ENCODE results near the gene NUPR1.
"Not testable (repeated sequence)": the region's sequence is repeated elsewhere in the genome, so short reads cannot be mapped to it uniquely, and the experiment has no call there.

Gene NUPR1

GRCh38 chr16:28527985-28528384, 10.8 kb downstream of the NUPR1 start:
- DNase-seq (ENCODE audit: extremely low read depth in 1 of 2, low read depth in 1 of 2): no peak

- not testable (repeated sequence) for DNase-seq (ENCODE audit: extremely low read depth in 1 of 2, low read depth in 1 of 2)
Observed at GRCh38 chr16:28527100-28527785, 11.5 kb downstream of the NUPR1 start.

- no peak for DNase-seq (ENCODE audit: extremely low read depth in 1 of 2, low read depth in 1 of 2)
Observed at GRCh38 chr16:28526201-28527099, 12.3 kb downstream of the NUPR1 start.

GRCh38 chr16:28524681-28525171, 14.0 kb downstream of the NUPR1 start:
- no peak for DNase-seq (ENCODE audit: extremely low read depth in 1 of 2, low read depth in 1 of 2)

GRCh38 chr16:28522792-28523191, 16.0 kb downstream of the NUPR1 start:
- DNase-seq (ENCODE audit: extremely low read depth in 1 of 2, low read depth in 1 of 2): no peak

GRCh38 chr16:28521436-28521835, 17.3 kb downstream of the NUPR1 start:
- DNase-seq (ENCODE audit: extremely low read depth in 1 of 2, low read depth in 1 of 2): no peak

- DNase-seq (ENCODE audit: extremely low read depth in 1 of 2, low read depth in 1 of 2): no peak
Observed at GRCh38 chr16:28520672-28521071, 18.1 kb downstream of the NUPR1 start.

GRCh38 chr16:28514246-28514645, 24.5 kb downstream of the NUPR1 start:
- no peak for DNase-seq (ENCODE audit: extremely low read depth in 1 of 2, low read depth in 1 of 2)

- DNase-seq (ENCODE audit: extremely low read depth in 1 of 2, low read depth in 1 of 2): no peak
Observed at GRCh38 chr16:28513484-28514181, 25.1 kb downstream of the NUPR1 start.

GRCh38 chr16:28511801-28512789, 26.7 kb downstream of the NUPR1 start:
- no peak for DNase-seq (ENCODE audit: extremely low read depth in 1 of 2, low read depth in 1 of 2)

- DNase-seq (ENCODE audit: extremely low read depth in 1 of 2, low read depth in 1 of 2): no peak
Observed at GRCh38 chr16:28511031-28511430, 27.7 kb downstream of the NUPR1 start.

GRCh38 chr16:28505489-28506137, 33.2 kb downstream of the NUPR1 start:
- DNase-seq (ENCODE audit: extremely low read depth in 1 of 2, low read depth in 1 of 2): no peak

GRCh38 chr16:28504707-28505404, 33.9 kb downstream of the NUPR1 start:
- no peak for DNase-seq (ENCODE audit: extremely low read depth in 1 of 2, low read depth in 1 of 2)

- no peak for DNase-seq (ENCODE audit: extremely low read depth in 1 of 2, low read depth in 1 of 2)
Observed at GRCh38 chr16:28503470-28504259, 35.1 kb downstream of the NUPR1 start.

- no peak for DNase-seq (ENCODE audit: extremely low read depth in 1 of 2, low read depth in 1 of 2)
Observed at GRCh38 chr16:28502290-28502689, 36.5 kb downstream of the NUPR1 start.

- no peak for DNase-seq (ENCODE audit: extremely low read depth in 1 of 2, low read depth in 1 of 2)
Observed at GRCh38 chr16:28501258-28502232, 37.2 kb downstream of the NUPR1 start.
